CD4-positive, alpha-beta T cell treated with Interleukin-15 for 4 hours (primary cell): ENCODE measurements around the gene ANO5.
"Not testable (repeated sequence)": the region's sequence is repeated elsewhere in the genome, so short reads cannot be mapped to it uniquely, and the experiment has no call there.

Experiments
- DNase-seq: peaks from one replicate; pipeline ENCODE4 v3.0.0-alpha.2; 2020; ENCODE audit warnings: low spot score

ANO5 gene

DNA sequence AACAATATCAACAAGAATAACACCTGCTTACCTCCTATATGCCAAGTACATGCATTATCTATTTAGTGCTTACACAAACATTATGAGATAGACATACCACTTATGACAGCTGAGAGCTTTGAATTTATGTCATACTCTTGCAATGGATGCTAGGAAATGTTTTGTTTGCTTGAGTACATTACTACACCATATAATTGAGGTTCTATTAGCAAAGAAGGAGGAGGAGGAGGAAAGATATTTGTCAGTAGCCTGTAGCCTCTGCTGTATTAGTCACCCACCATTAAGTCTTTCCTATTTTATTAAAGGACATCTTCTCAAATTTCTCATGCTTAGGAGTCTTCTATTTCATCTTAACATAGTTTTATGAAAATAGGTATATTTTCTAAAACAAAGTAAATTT lies 6.4 kb downstream of the ANO5 start:
- no peak for DNase-seq

DNA sequence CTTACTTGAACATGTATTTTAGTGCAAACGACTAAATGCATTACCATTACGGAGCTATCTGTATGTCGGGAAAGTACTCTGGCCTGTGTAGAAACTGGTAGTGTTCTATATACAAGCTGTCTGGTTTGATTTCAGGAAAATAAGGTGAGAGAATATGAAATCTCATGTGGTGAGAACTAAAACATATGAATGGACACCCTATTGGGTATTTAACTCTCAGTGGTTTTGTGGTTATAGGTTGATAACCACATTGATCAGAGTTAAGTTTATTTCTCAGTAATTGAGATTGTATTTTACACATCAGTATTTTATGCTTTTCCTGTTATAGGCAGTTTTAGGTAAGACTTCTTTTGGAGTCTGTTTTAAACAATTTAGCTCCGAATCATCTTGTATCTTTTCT lies 10.4 kb downstream of the ANO5 start:
- DNase-seq: no peak

DNA sequence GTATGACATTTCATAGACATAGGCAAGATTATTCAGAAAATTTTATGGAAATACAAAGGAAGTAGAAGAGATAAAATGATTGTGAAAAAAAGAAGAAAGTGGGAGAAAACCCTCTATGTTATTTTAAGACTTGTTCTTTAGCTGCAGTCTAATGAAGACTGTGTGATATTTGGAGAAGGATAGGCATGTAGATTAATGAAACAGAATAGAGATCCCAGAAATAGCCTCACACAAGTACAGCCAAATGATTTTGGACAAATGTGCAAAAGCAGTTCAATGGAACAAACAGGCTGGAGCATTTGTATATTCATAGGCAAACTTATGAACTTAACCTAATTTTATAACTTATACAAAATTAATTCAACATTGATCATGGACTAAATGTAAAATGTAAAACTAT lies 14.3 kb downstream of the ANO5 start:
- DNase-seq: no peak

DNA sequence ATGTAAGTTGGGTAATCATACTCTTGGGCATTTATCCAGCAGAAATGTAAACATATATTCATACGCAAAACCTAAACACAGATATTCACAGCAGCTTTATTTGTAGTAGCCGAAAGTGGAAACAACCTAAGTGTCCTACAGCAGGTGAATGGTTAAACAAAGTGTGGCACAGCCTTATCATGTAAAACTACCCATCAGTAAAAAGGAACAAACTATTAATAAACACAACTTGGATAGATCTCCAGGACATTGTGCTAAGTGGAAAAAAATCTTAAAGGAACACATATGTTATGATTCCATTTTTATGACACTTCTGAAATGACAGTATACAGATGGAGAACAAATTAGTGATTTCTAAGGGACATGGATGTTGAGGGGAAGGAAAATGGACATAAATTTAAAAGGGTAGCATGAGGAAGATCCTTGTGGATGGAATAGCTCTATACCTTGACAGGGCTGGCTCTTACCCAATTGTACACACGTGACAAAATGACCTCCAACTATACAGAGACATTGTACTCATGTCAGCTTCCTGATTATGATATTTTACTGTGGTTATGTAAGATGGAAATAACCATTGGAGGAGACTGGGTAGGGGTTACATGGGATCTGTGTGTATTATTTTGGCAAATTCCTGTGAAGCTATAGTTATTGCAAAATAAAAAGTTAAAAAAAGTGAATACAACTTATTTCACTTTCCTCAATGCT lies 15.4 kb downstream of the ANO5 start:
- DNase-seq: no peak

DNA sequence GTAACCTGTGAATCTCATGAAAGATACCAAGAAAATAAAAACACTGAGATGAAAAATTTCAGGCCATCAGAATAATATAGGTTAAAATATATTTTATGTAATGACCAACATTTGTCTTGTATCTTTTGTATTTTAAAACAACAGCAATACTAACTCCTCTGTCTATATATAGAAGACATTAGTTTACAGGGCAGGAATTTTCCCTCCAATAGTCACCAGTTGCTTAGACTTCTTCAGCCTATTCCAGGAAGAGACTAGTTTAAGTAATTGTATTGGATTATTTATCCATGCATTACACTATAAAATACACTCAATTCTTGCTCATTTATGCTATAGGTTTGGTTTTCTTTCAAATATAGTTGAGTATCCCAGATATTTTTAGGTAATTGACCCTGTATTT lies 24.1 kb downstream of the ANO5 start:
- no peak for DNase-seq

DNA sequence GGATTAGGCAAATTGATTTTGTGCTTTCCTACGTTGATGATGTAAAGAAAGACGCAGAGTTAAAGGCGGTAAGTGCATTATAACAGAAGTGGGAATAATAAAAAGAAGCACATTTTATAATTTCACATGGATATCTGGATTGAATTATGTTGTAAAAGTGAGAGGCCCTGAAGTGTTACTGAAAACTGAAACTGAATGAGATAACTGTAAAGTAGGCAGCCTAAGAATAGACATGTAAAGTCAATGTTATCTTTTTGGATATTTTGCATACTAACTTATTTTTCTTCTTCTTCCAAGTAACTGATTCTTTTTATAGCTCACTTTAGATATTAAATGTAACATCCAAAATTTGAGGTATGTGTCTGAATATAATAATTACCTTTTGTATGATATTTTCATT lies 28.3 kb downstream of the ANO5 start:
- no peak for DNase-seq

DNA sequence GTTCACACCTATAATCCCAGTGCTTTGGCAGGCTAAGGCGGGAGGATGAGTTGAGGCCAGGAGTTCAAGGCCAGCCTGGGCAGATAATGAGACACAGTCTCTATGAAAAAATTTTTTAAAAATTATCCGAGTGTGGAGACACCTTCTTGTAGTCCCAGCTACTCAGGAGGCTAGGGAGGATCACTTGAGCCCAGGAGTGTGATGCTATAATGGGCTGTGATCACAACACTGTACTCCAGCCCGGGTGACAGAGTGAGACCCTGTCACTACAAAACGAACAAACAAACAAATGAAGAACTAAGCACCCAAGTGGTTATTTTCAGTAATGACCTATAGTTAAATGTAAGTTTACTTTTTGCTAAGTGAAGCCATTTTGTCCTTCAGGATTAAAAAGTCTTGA lies 32.3 kb downstream of the ANO5 start:
- no peak for DNase-seq

DNA sequence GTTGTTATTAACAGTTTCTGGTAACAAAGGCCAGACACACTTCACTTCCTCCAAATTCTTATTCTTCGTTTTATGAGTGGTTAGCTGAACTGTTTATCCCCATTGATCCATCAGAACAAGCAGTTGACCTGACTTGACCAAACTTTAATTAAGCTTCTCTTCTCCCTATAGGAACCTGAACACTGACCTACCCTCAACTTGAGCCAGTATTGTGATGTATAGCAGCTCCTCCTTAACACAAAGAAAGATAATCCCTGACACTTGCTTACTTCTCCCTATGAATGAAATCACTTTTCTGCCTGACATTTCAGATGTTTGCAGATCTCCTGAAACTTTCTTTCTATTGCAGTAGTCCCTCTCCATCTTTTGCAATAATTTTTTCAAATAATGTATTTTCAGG lies 41.9 kb downstream of the ANO5 start:
- DNase-seq: no peak

DNA sequence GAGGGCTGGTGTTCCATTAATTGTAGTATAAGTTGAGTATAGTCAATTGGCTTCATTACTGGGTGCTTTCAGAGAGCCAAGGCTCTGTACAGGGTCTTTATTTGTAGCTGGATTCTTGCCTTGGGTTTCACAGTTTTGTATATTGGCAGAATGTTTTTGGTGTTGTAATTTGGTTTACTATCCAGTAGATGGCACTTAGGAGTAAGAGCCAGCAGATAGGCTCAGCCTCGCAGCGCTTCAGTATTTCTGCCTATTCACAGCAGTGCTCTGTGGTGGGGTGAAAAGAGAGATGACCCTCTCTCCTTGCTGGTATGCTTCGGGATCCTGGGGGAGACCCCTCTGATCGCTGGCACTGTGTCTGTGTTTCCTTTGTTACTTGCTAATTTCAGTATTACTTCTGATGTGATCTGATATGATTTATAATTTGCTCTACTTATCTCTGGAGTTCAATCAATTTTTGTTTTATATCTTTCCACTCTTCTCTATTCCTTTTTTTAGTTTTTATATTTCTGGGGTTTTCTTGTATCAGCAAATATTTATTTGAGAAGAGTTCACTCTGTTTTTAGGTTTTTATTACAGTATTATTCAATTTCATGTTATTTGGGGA lies 52.2 kb downstream of the ANO5 start:
- no peak for DNase-seq

DNA sequence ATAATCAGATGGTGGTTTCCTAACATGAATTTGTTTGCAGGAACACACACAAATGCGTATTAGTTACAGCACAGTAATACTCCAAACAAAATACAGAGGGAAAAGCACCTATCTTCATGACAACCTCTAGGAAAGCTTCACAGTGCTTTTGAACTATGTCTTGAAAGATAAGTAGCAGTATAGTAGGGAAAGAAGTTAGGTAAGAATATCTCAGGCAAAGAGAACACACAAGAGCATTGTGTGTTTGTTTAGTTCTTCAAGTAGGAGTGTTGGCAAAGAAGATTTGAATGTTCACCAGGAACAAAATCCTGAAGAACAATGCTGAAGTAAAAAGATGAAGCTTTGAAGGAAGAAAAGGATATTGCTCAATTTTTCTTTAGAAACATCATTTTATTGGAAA lies 54.1 kb downstream of the ANO5 start:
- DNase-seq: no peak

DNA sequence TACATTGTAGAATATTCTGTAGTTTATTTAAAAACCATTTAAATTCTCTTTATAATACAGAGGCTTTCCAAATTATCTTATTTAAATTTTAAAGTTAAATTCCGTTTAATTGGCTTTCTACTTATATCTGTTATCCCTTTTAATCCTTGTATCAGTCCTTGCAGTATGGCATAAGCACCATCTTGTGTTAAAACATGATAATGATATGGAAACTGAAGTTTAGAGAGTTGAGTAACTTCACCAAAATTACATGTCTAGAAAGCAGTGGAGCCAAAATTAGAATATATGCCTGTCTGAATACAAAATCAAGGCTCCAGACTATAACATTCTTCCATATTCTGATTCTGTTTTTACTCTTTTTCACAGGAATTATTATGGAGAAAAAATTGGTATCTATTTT lies 57.0 kb downstream of the ANO5 start:
- no peak for DNase-seq

DNA sequence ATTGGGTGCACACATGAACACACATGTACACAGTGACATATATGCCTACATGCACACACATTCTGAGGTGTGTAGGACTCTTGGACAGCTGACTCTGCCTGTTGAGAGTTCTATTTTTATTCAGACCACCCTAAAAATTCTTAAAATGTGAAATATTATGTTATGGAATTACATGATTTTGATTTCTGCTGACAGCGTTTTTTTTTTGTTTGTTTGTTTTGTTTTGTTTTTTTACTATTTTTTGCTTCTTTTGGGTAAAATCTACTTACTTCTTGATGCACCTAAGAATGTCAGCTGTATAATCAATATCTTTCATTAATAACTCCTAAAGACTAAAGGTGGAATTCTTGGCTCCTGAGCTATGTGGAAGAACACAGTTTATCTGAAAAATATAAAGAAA lies 64.0 kb downstream of the ANO5 start:
- DNase-seq: no peak

DNA sequence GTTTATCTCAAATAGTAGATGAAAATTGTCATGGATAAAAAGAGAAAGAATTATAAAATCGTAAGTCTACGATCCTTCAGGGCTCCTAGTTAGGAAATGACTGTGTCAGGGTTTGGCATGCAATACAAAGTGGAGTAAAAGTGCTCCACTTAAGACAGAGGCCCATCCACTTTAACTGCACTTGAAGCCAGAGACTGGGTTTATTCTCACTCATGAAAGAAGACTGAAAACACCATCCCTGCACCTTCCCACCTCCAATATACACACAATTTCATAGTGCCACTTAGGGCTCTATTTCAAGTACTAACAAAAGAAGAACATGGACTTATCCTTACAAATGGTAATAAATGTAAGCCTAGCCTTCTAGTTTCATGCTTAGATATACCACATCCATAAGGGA lies 70.7 kb downstream of the ANO5 start:
- no peak for DNase-seq

DNA sequence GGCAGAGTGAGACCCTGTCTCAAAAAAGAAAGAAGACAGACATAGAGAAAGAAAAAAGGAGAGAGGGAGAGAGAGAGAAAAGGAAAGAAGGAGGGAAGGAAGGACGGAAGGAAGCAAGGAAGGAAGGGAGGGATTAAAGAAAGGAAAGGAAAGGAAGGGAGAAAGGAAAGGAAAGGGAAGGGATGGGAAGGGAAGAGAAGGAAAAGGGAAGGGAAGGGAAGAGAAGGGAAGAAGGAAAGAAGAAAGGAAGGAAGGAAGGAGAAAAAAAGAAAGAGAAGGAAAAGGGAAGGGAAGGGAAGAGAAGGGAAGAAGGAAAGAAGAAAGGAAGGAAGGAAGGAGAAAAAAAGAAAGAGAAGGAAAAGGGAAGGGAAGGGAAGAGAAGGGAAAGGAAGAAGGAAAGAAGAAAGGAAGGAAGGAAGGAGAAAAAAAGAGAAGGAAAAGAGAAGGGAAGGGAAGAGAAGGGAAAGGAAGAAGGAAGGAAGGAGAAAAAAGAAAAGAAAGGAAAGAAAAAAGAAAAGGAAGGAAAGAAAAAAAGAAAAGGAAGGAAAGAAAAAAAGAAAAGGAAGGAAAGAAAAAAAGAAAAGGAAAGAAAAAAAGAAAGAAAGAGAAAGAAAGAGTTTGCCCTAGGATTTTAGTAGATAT lies 76.2 kb downstream of the ANO5 start:
- not testable (repeated sequence) for DNase-seq

DNA sequence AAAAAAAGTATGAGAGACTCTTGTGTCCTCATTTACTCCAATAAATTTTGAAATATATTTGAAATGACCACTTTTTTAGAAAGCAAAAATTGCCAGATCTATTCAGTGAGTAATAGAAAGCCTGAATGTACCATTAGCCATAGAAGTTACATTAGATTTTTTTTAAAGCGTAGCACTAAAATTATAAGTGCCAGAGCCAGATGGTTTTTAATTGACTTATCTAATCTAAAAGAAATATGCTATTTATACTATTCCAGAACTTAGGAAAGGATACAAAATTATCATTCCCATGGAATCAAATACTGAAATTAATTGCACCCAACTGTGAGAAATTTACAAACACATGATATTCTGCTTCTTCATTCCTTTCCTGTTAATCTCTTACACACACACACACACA lies 80.9 kb downstream of the ANO5 start:
- no peak for DNase-seq

DNA sequence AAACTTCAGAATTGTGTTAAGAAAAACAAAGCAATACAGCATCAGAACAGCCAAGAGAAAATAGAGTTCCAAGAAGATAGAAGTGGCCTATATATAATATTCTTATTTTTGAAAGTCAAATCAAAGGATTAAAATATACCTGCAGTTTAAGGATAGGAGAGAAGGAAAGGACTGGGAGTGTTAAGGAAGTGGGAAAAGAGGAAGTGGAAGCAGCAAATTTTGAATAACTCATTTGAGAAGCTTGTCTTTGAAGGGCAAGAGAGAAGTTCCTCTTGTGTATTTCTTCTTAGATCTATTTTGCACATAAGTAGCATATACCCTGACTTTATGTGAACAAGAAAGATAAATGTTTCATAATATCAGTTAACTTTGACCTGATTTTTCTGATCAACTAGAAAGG lies 82.7 kb downstream of the ANO5 start:
- no peak for DNase-seq

DNA sequence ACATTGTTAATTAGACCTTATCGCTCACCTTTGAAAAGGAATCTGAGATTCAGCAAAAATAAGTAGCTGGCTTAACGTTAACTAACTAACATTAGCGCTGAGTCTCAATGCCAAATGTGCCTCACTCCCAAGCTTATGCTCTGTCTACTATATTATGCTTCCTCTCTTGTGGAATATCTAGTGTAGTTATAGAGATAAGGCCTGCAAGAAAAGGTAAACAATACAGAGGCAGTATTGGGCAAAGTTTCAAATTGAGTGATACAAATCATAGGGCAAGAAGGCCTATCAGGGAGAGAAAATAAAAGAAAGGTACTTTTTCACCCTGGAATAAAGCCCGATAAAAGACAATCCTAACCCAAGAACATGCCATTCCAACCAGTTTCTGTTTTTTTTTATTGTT lies 83.7 kb downstream of the ANO5 start:
- DNase-seq: no peak

DNA sequence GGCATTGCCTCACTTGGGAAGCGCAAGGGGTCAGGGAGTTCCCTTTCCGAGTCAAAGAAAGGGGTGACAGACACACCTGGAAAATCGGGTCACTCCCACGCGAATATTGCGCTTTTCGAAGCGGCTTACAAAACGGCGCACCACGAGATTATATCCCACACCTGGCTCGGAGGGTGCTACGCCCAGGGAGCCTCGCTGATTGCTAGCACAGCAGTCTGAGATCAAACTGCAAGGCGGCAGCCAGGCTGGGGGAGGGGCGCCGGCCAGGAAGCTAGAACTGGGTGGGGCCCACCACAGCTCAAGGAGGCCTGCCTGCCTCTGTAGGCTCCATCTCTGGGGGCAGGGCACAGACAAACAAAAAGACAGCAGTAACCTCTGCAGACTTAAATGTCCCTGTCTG lies 92.1 kb downstream of the ANO5 start:
- DNase-seq: not testable (repeated sequence)

DNA sequence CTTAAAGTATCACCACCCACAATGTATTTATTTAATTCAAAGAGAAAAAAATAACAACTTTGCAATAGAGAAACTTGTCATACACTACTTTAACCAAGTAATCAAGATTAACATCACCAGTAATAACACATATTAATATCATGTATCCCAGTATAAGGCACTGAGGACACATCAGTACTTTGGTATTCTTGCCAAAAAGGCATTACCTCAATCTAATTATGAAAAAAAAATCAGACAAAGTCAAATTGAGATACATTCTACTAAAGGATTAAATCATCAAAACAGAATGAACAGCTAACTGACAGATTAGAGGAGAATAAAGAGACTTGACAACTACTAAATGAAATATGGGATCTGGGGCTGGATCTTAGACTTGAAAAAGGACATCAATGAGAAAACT lies 109.5 kb downstream of the ANO5 start:
- DNase-seq: no peak

DNA sequence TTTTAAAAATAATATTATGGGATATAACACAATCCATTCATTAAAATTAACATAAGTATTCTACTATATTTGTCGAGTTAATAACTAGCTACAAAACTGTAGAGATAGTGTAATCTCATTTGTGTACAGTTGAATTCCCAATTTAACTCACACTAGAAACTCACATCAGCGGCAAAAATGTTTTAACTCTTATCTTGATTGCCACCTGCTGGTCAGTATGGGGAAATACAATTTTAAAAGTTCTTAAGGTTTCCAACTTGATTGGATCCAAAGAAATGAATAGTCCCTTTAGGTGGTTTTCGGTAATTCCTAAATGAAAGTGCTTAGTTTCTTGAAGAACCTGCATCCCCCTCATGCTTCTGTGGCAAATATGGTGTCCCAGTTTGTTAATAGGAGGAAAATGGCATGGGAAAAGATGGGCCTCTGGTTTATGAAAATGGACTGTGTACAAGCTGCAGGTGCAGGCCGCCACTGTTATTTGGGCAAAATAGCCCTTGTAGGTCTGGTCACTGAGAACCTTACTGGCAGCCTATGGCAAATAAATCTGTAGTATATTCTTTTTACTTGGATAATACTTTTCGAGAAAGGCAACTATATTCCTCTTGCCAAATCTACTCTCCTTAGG lies 111.6 kb downstream of the ANO5 start:
- DNase-seq: peak; percentile 9

DNA sequence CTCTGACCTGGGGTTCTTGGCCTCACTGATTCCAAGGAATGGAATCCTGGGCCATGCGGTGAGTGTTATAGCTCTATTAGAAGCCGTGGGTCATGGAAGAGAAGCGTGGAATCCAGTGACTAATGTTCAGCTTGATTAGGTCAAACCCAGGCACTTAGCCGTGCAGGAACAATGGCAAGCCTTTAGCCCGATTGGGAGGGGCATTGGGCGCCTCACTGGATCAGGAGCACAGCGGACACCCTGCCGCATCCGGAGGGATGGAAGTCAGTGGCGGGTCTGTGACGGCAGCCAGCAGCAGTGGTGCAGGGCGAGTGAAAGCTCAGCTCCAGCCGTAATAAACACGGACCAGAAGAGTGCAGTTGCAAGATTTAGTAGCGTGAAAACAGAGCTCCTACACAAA lies 124.8 kb downstream of the ANO5 start:
- no peak for DNase-seq

DNA sequence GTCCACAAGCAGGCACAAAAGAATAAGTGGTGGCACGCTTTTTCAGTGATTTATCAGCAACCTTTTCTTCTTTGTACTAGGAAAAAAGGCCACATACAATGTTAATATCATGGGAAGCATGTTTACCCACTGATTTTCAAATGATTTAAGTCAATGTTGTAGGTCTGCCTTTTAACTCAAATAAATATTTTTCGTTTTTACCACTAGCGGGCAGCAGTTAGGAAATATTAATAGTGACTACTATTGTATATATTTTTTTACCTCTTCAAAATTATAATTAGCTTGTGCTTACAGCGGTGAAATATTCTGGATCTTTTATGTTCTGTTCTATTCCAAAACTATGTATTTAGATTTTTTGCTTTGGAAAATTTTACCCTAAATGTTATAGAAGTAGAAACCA lies 138.9 kb downstream of the ANO5 start:
- no peak for DNase-seq
